A549 (cell line): ENCODE measurements around the gene CERK. TPM values are rescaled to one million over a fixed set of nuclear protein-coding genes. Genes with fewer than 3 reads are reported as not detected.

Source experiments
- ATAC-seq, 2 experiments: fragments of 200-7000 bp in 1 of 2; fragments of >200 bp in 1 of 2; cut with Nextera tagmentation in 1 of 2; cut with Tn5 transposase in 1 of 2; 3 replicates each; pipeline versions ENCODE4 v1.8.0 to v1.9.1; 2018 to 2020; ENCODE audit warnings: mild to moderate bottlenecking in 1 of 2, moderate library complexity in 1 of 2
- CTCF ChIA-PET: fragments of 300-600 bp; sonication (Branson Sonifier 250); formaldehyde crosslinking; extraction: SDS; loops from one replicate; lab custom pipeline; 2021; ENCODE audit warnings: antibody characterized with exemption, inconsistent platforms; lab: Yijun Ruan, JAX
- POLR2A ChIA-PET: fragments of 350-600 bp; formaldehyde crosslinking; extraction: SDS; loops from one replicate; lab custom pipeline; 2021; ENCODE audit warnings: antibody characterized with exemption, inconsistent platforms; lab: Yijun Ruan, JAX
- DNase-seq, 2 experiments: peaks; one replicate each; pipeline versions ENCODE4 v3.0.0 to v3.0.0-alpha.2; 2011 to 2016; ENCODE audit warnings: low read depth in 1 of 2, low spot score in 1 of 2
- FAIRE-seq: peaks from 2 replicates; lab custom pipeline; 2011; peaks lifted over from hg19 to GRCh38; lab: Jason Lieb, UNC
- H3K27ac ChIP-seq, 2 experiments: fragments of >200 bp; sonication (Bioruptor Twin); formaldehyde crosslinking; 3 replicates each; pipeline ENCODE4 v1.5.1; 2016 to 2017
- H3K4me1 ChIP-seq: fragments of >200 bp; sonication (Bioruptor Twin); formaldehyde crosslinking; 3 replicates; pipeline ENCODE4 v1.6.1; 2016
- H3K4me2 ChIP-seq: fragments of >200 bp; sonication (Bioruptor Twin); formaldehyde crosslinking; 3 replicates; pipeline ENCODE4 v1.6.1; 2016
- H3K4me3 ChIP-seq: fragments of >200 bp; sonication (Bioruptor Twin); formaldehyde crosslinking; 3 replicates; pipeline ENCODE4 v1.5.1; 2016
- H3K9me3 ChIP-seq: fragments of >200 bp; sonication (Bioruptor Twin); formaldehyde crosslinking; 3 replicates; pipeline ENCODE4 v1.6.1; 2016
- CBX2 ChIP-seq: fragments of 200-600 bp; sonication (generic); IDR thresholded peaks from 2 replicates; pipeline ENCODE4 v1.6.1; 2016; ENCODE audit warnings: low read depth, mild to moderate bottlenecking, borderline replicate concordance
- CBX8 ChIP-seq: fragments of 200-600 bp; sonication (generic); IDR thresholded peaks from 2 replicates; pipeline ENCODE4 v1.6.1; 2016
- CEBPB ChIP-seq, 2 experiments: fragments of >200 bp in 1 of 2; sonication (Bioruptor Twin) in 1 of 2; formaldehyde crosslinking in 1 of 2; IDR thresholded peaks; 2 replicates each; pipeline ENCODE4 v1.6.1; 2012 to 2016
- EHF ChIP-seq: fragments of 250-450 bp; sonication (Bioruptor Pico); IDR thresholded peaks from 2 replicates; pipeline ENCODE4 v1.5.0; 2020; ENCODE audit warnings: mild to moderate bottlenecking
- EP300 ChIP-seq, 2 experiments: fragments of >200 bp; sonication (Bioruptor Twin); formaldehyde crosslinking; IDR thresholded peaks; 2 replicates in 1 of 2; 3 replicates in 1 of 2; pipeline ENCODE4 v1.6.1; 2016 to 2017
- GATA3 ChIP-seq: IDR thresholded peaks from 2 replicates; pipeline ENCODE4 v1.6.1; 2012; ENCODE audit warnings: borderline replicate concordance
- HEYL ChIP-seq: fragments of 250-450 bp; sonication (Bioruptor Pico); IDR thresholded peaks from 2 replicates; pipeline ENCODE4 v1.8.0; 2021; ENCODE audit warnings: mild to moderate bottlenecking, moderate library complexity
- HOXA7 ChIP-seq: fragments of 250-450 bp; sonication (Bioruptor Pico); IDR thresholded peaks from 2 replicates; pipeline ENCODE4 v1.5.0; 2020; ENCODE audit warnings: mild to moderate bottlenecking, moderate library complexity
- JUNB ChIP-seq: fragments of >200 bp; sonication (Bioruptor Twin); formaldehyde crosslinking; IDR thresholded peaks from 2 replicates; pipeline ENCODE4 v1.6.1; 2016
- KDM1A ChIP-seq: fragments of 200-600 bp; sonication (generic); IDR thresholded peaks from 2 replicates; pipeline ENCODE4 v1.6.1; 2016; ENCODE audit warnings: low read depth, mild to moderate bottlenecking
- KDM5A ChIP-seq: fragments of 200-600 bp; sonication (generic); IDR thresholded peaks from 2 replicates; pipeline ENCODE4 v1.6.1; 2016; ENCODE audit warnings: antibody characterized with exemption, mild to moderate bottlenecking
- MAFK ChIP-seq: fragments of 450-650 bp; IDR thresholded peaks from 2 replicates; pipeline ENCODE4 v1.6.1; 2014; ENCODE audit not compliant: partially characterized antibody
- MAZ ChIP-seq: fragments of 150-350 bp; IDR thresholded peaks from 2 replicates; pipeline ENCODE4 v1.6.1; 2014; ENCODE audit warnings: antibody characterized with exemption, low read depth, low read length, borderline replicate concordance
- MYC ChIP-seq: IDR thresholded peaks from 2 replicates; pipeline ENCODE4 v1.6.1; 2012; ENCODE audit warnings: mild to moderate bottlenecking, inconsistent platforms, low read length, improper control_type of control experiment, borderline replicate concordance
- NFE2L2 ChIP-seq: fragments of 150-350 bp; conservative IDR thresholded peaks from 2 replicates; pipeline ENCODE4 v1.6.1; 2014; ENCODE audit warnings: low read length
- NR3C1 ChIP-seq: fragments of >200 bp; sonication (Bioruptor Twin); formaldehyde crosslinking; IDR thresholded peaks from 3 replicates; pipeline ENCODE4 v1.6.1; 2017
- PHF8 ChIP-seq: fragments of 200-600 bp; sonication (generic); IDR thresholded peaks from 2 replicates; pipeline ENCODE4 v1.6.1; 2016; ENCODE audit warnings: low read depth, mild to moderate bottlenecking, antibody characterized with exemption, moderate library complexity, borderline replicate concordance
- POLR2A ChIP-seq: IDR thresholded peaks from 2 replicates; pipeline ENCODE4 v1.6.1; 2012; ENCODE audit warnings: mild to moderate bottlenecking, low read length
- POLR2AphosphoS2 ChIP-seq: conservative IDR thresholded peaks from 2 replicates; pipeline ENCODE4 v1.6.1; 2012; ENCODE audit warnings: low read length, improper control_type of control experiment, inconsistent platforms
- RAD21 ChIP-seq, 2 experiments: fragments of >200 bp in 1 of 2; sonication (Bioruptor Twin) in 1 of 2; formaldehyde crosslinking in 1 of 2; IDR thresholded peaks in 1 of 2; conservative IDR thresholded peaks in 1 of 2; 2 replicates in 1 of 2; 3 replicates in 1 of 2; pipeline ENCODE4 v1.6.1; 2012 to 2018; ENCODE audit warnings: inconsistent platforms in 1 of 2
- RARB ChIP-seq: fragments of 250-450 bp; sonication (Bioruptor Pico); IDR thresholded peaks from 2 replicates; pipeline ENCODE4 v1.8.0; 2021; ENCODE audit warnings: mild to moderate bottlenecking, moderate library complexity
- RNF2 ChIP-seq: fragments of 200-600 bp; sonication (generic); IDR thresholded peaks from 2 replicates; pipeline ENCODE4 v1.6.1; 2016; ENCODE audit warnings: low read depth, mild to moderate bottlenecking, antibody characterized with exemption, moderate library complexity, borderline replicate concordance
- SREBF2 ChIP-seq: fragments of 450-650 bp; IDR thresholded peaks from 2 replicates; pipeline ENCODE4 v1.6.1; 2014; ENCODE audit warnings: mild to moderate bottlenecking, moderate library complexity
- ZC3H11A ChIP-seq: fragments of 450-650 bp; IDR thresholded peaks from 2 replicates; pipeline ENCODE4 v1.6.1; 2014; ENCODE audit warnings: antibody characterized with exemption, mild to moderate bottlenecking
- WGBS: methylation state at CpG from one replicate; pipeline ENCODE4 v1.1.6; 2017; ENCODE audit errors: missing lambda C conversion rate; 5-methylcytosine and 5-hydroxymethylcytosine counted together
- polyA plus RNA-seq, 4 experiments: library from polyadenylated mRNA; depleted of rRNA in 3 of 4; stranded (reverse); fragments of >200 nt; fragmentation: RNase III in 1 of 4; extraction: RNeasy Plus Mini Kit Qiagen cat#74134 plus additional on column Dnase treatment in 1 of 4; gene quantifications; 2 replicates in 3 of 4; 3 replicates in 1 of 4; pipeline ENCODE4 v1.2.3, GENCODE V29; 2011 to 2017
- TF ChIP-seq, protein P1 (sequence below): fragments of >200 bp; sonication (Bioruptor Twin); formaldehyde crosslinking; IDR thresholded peaks from 3 replicates; pipeline ENCODE4 v1.6.1; 2016
- TF ChIP-seq, protein P2 (sequence below): IDR thresholded peaks from 2 replicates; pipeline ENCODE4 v1.6.1; 2012; ENCODE audit warnings: low read depth, borderline replicate concordance
- TF ChIP-seq, protein P3 (sequence below): fragments of >200 bp; sonication (Bioruptor Twin); formaldehyde crosslinking; IDR thresholded peaks from 2 replicates; pipeline ENCODE4 v1.6.1; 2016

Gene CERK
- polyA plus RNA-seq, 2 of the 4 experiments (the other 2 are of a cell fraction) = 13.1 to 15.6 TPM

DNA sequence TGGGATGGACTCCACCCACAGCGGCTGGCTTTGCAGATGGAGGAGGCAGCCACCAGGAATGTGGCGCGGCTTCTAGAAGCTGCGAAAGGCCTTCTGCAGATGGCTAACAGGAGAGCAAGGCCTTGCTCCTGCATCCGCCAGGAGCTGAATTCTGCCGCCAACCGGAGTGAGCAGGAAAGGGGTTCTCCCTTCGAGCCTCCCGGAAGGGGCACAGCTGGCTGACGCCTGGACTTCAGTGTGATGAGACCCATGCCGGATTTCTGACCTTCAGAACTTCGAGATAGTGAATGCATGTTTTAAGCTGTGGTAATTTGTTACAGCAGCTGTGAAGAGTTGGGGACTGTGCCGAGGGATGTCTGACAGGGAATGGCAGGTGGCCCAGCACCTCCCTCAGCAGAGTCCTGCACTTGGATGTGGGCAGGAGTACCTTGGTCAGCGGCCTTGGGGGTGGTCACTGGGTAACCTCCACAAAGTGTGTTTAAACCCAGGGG lies 32.1 kb upstream of the CERK start:
- ATAC-seq = no peak
- Histone ChIP-seq H3K27ac (no peak overlapping the region), H3K4me2 (no peak overlapping the region), H3K4me1 (peaks cover 22% of the 10 kb centered on the region), H3K9me3 (no peaks in the 10 kb centered on the region), H3K4me3 (no peak overlapping the region)
- no peak for TF ChIP-seq JUNB
- WGBS = 89% methylated on average over 11 of the region's 14 CpGs
- no peak for FAIRE-seq
- DNase-seq = no peak
- ChIA-PET POLR2A (no interaction called here), CTCF (interaction anchor here (1.5 to 2.1 kb wide), 2 partner anchors 11 to 29 kb away, joined by 3 to 12 read pairs; no protein-coding TSS in a partner anchor)

DNA sequence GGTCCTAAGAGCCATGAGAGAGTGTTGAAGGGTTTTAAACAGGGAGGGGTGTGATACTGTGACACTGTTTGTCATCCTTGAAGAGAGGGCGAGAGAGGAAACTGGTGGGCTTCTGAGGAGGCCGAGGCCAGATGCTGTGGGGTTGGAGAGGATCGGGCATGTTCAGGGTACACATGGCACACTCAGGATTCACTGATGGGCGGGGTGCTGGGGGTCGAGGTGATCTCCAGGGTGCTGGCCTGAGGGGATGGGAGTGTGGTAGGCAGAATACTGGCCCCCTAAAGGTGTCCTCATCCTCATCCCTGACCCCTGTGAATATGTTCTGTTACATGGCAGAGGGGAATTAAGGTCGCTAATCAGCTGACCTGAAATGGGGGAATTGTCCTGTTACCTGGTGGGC lies 31.7 kb upstream of the CERK start:
- POLR2A ChIA-PET = no interaction called here
- CTCF ChIA-PET = interaction anchor here (1.5 to 2.1 kb wide), 2 partner anchors 10 to 29 kb away, joined by 3 to 12 read pairs; no protein-coding TSS in a partner anchor
- DNase-seq = no peak
- no peak for ATAC-seq
- H3K4me3 ChIP-seq = no peak overlapping the region
- WGBS = 85% methylated on average over 6 of the region's 6 CpGs
- no peak overlapping the region for H3K27ac ChIP-seq
- TF ChIP-seq GATA3 (no peak), RARB (CRISPR knock-in tag) (no peak), CEBPB (IDR thresholded peaks at IDR 0.05) (no peak), PHF8 (no peak), POLR2AphosphoS2 (no peak), MYC (no peak), KDM1A (no peak), CBX2 (no peak), MAZ (no peak), RNF2 (no peak), HOXA7 (CRISPR knock-in tag) (no peak), NFE2L2 (no peak), EP300 (IDR thresholded peaks at IDR 0.05) (no peak), MAFK (no peak), ZC3H11A (no peak), CBX8 (no peak), EHF (CRISPR knock-in tag) (no peak), KDM5A (no peak)
- TF ChIP-seq, protein P1, sequence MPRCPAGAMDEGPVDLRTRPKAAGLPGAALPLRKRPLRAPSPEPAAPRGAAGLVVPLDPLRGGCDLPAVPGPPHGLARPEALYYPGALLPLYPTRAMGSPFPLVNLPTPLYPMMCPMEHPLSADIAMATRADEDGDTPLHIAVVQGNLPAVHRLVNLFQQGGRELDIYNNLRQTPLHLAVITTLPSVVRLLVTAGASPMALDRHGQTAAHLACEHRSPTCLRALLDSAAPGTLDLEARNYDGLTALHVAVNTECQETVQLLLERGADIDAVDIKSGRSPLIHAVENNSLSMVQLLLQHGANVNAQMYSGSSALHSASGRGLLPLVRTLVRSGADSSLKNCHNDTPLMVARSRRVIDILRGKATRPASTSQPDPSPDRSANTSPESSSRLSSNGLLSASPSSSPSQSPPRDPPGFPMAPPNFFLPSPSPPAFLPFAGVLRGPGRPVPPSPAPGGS = no peak
- TF ChIP-seq, protein P2, sequence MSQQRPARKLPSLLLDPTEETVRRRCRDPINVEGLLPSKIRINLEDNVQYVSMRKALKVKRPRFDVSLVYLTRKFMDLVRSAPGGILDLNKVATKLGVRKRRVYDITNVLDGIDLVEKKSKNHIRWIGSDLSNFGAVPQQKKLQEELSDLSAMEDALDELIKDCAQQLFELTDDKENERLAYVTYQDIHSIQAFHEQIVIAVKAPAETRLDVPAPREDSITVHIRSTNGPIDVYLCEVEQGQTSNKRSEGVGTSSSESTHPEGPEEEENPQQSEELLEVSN = no peak
- H3K4me2 ChIP-seq = no peak overlapping the region
- H3K9me3 ChIP-seq = no peaks in the 10 kb centered on the region
- peaks cover 17% of the 10 kb centered on the region for H3K4me1 ChIP-seq
- no peak for FAIRE-seq

DNA sequence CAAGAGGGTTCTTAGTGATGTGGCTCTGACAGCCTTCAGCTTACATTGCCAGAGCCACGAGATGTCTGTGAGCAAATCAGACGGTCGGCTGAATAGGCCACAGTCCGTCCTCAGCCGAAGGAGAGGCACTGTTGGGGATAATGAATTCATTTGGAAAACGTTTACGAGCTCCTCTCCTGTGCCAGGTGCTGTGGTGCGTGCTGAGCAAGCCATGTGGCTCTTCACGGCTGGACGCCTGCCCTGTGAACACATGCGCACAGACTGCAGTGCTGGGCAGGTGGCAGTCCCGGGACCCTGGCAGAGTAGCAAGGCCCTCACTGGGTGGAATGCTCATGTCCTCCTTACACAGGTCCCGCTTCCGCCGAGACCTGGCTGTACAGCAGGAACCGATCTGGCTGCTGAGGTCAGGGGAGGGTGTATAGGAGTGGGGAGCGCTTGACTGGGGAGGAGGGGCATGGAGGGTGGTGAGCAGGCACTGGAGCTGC lies 31.2 kb upstream of the CERK start:
- 91% methylated on average over 11 of the region's 17 CpGs for WGBS
- ChIA-PET POLR2A (no interaction called here), CTCF (interaction anchor here (1.2 to 2.1 kb wide), 3 partner anchors 10 to 34 kb away, joined by 3 to 12 read pairs (median 3); no protein-coding TSS in a partner anchor)
- H3K9me3 ChIP-seq = no peaks in the 10 kb centered on the region
- FAIRE-seq (no peak), ATAC-seq (no peak), DNase-seq (no peak)
- no peak overlapping the region for H3K4me2 ChIP-seq
- peaks cover 13% of the 10 kb centered on the region for H3K4me1 ChIP-seq
- H3K27ac ChIP-seq = no peak overlapping the region
- TF ChIP-seq SREBF2 (no peak), HEYL (CRISPR knock-in tag) (no peak), RARB (CRISPR knock-in tag) (no peak), MAZ (no peak), ZC3H11A (no peak), RAD21 (conservative IDR thresholded peaks at IDR 0.05 in 1 of 2, IDR thresholded peaks at IDR 0.05 in 1 of 2) (no peak), POLR2A (no peak), NR3C1 (no peak)
- TF ChIP-seq, protein P3, sequence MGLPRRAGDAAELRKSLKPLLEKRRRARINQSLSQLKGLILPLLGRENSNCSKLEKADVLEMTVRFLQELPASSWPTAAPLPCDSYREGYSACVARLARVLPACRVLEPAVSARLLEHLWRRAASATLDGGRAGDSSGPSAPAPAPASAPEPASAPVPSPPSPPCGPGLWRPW = no peak
- no peak overlapping the region for H3K4me3 ChIP-seq
